Gastroesophageal sphincter (tissue), 3 donors: ENCODE data around the gene ARF3.

Source experiments
- CTCF ChIP-seq, 4 experiments: fragments of 200-600 bp in 2 of 4; fragments of 450-650 bp in 2 of 4; sonication (generic) in 1 of 4; IDR thresholded peaks; one replicate each; pipeline ENCODE4 v1.5.1; 2017 to 2019; ENCODE audit warnings: antibody characterized with exemption in 4 of 4, mild to moderate bottlenecking in 2 of 4, moderate library complexity in 2 of 4
- EP300 ChIP-seq: sonication (generic); formaldehyde crosslinking; IDR thresholded peaks from one replicate; pipeline ENCODE4 v1.6.1; 2017; ENCODE audit warnings: antibody characterized with exemption, mild to moderate bottlenecking
- POLR2A ChIP-seq, 2 donors: fragments of 450-650 bp; IDR thresholded peaks; one replicate each; pipeline ENCODE4 v1.6.1; 2017; ENCODE audit warnings: antibody characterized with exemption in 2 of 2, mild to moderate bottlenecking in 2 of 2, moderate library complexity in 1 of 2
- POLR2AphosphoS5 ChIP-seq: sonication (generic); formaldehyde crosslinking; IDR thresholded peaks from one replicate; pipeline ENCODE4 v1.6.1; 2017; ENCODE audit warnings: antibody characterized with exemption

GRCh38 chr12:48917857-48918537, 39.3 kb downstream of the ARF3 start:
- TF ChIP-seq CTCF (IDR thresholded peaks at IDR 0.05) = no peak
- no peak for TF ChIP-seq POLR2A (IDR thresholded peaks at IDR 0.05)
- TF ChIP-seq POLR2AphosphoS5 = no peak
- no peak for TF ChIP-seq EP300
